HG03565 (cell line): ENCODE results near the gene IL17B.

Source experiments
- ATAC-seq: cut with Tn5 transposase; IDR thresholded peaks from one replicate; pipeline ENCODE4 v1.9.1; 2021; ENCODE audit warnings: mild to moderate bottlenecking, moderate library complexity; ENCODE audit not compliant: unreplicated experiment

Gene IL17B, protein sequence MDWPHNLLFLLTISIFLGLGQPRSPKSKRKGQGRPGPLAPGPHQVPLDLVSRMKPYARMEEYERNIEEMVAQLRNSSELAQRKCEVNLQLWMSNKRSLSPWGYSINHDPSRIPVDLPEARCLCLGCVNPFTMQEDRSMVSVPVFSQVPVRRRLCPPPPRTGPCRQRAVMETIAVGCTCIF

DNA sequence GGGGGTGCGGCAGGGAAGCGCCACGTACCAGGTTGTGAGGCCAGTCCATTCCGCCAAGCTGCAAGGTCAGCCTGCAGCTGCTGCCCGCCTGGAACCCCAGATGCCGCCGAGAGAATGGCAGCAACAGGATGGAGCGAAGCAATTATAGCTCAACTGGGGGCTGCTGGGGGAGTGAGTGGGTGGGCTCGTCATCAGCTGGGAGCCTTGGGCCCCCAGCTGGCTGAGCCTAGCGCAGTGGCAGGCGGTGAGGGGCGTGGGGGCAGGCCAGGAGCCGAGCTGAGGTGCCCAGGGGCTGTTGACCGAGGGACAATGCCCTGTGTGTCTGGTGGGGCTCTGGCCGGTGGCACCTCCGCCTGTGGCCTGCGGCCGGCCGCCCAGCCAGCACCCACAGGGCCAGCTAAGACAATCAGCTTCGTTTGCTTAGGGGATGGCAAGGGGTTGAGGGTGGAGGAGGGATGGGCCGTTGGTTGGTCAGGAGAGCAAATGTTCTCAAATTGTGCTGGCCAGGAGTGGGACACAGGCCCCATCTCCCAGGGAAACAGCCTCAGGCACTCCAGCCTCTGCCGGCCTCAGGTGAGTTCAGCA lies at the start of gene IL17B:
Gene IL17B, minus strand, starts transcription at position 116 of the 585 bp plus-strand sequence. Its CDS starts 67 bp downstream, at position 49.
- no peak for ATAC-seq

DNA sequence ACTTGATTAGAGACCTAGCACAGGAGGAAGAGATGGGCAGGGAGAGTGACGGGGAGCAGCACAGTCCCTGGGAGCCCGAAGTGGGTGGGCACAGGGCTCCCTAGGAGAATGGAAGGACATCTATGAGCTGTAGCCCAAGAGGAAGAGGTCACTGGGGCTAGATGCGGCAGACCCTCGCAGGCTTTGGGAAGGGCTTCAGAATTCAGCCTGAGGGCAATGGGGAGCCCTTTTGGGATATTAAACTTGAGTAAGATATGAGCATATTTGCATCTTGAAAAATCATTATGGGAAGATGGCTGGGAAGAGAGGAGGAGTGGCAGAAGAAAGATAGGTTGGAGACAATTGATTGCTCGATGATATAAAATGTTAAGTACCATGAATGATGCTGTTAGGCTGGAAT lies 48.9 kb upstream of the IL17B start:
- ATAC-seq: no peak

DNA sequence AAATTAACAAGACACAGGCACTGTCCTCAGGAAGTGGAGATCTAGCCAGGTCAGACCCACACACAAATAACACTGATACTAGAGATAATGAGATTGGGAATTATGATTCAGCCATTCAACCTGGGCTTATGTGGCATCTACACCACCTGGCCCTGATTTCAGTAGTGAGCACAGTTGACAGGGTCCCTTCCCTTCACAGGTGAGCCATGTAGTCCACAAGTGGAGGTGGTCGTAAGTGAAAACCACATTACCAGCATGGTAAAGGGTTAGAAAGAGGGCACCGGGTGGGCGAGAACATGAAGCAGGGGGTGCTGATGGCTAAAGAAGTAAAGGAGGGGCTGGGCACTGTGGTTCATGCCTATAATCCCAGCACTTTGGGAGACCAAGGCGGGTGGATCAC lies 48.3 kb upstream of the IL17B start:
- no peak for ATAC-seq

DNA sequence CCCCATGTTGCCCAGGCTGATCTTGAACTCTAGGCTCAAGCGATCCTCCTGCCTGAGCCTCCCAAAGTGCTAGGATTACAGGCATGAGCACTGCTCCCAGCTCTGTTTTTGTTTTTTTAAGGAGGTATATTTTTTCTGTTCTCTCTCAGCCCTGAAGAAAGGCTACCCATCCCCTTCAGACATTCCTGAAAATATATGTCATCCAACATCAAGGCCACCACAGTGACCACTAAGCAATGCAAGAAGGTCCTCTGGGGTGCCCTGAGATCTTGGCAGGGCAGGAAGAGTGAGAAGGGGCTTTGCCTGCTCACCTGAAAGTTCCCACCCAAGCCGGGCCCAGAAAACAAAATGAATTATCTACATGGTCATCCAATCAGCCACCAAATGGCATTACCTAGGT lies 47.8 kb upstream of the IL17B start:
- no peak for ATAC-seq

DNA sequence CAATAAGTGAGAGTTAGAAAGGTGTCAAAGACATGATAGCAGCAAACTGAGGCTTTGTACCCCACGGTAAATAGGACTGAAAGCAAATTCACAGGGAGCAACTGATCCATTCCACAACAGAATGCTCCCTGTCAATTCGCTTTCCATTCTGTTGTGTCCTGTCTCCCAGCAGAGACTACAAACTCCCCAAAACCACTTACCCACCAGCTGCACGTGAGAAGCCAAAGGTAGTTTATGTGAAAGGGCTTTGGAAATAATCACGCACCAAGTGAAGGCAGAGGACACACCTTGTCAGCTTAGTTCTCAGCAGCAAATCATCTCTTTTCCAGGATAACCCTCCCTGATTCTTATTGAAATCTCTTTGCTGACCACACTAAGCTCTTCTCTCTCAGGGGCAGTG lies 46.6 kb upstream of the IL17B start:
- no peak for ATAC-seq

DNA sequence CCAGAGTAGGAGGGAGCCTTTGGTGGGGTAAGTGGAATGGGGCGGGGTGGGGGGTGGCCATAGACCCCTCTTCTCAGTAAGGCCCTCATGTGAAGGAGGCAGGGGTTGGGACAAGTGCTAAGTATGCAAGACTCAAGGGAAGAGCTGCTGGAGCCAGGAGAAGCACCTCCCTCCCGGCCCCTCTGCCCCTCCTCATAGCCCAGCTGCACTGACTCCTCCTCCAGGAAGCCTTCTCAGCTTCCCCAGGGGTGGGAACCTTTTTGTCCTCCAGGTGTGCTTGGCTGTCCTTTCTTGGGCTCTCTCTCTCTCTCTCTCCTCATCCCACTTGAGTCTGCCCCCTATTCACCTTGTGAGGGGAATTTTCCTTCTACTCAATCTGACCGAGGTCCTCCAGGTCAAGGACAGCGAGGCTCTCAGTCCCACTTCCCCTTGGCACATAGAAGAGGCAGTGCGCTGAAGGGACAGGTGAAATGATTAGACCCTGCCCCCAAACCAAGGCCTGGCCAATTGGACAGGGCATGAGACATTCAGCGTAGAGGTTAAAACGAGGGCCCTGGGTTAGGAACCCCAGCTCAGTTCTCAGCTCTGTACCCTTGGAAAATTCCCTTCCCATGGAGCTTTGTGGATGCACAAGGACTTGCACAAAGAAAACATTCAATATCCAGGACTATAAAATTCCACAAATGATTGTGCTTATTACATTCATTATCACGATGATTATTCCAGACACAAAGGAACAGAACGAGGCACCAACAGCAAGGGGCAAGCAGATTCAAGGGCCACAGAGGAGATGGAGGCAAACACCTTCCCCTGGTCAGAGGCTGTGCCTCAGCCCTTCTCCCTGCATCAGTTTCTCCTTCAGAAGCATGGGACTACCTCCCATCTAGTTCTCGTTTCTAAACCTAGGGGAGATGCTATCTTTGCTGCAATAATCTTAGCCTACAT lies 45.6 kb upstream of the IL17B start:
- ATAC-seq: no peak

DNA sequence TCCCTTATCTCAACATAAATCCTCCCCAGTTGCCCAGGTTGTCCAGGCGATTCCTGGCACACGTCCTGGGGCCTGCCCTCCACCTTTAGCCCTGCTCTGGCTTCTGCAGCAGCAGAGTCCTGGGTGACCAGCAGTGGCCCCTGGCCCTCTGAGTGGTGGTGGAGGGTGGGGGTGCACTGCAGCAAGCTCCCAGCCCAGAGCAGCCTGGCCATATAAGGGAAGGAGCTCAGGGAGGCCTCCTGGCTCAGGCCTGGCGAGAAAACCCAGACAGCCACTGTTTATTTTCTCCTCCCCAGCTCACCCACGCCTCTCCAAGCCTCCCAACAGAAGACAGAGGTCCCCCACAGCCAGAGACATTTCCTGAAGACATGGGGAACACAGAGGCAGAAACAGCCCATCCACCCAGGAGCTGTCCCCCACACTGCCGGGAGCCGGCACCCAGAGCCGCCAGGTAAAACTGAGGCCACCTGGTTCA lies 44.7 kb upstream of the IL17B start:
- no peak for ATAC-seq

DNA sequence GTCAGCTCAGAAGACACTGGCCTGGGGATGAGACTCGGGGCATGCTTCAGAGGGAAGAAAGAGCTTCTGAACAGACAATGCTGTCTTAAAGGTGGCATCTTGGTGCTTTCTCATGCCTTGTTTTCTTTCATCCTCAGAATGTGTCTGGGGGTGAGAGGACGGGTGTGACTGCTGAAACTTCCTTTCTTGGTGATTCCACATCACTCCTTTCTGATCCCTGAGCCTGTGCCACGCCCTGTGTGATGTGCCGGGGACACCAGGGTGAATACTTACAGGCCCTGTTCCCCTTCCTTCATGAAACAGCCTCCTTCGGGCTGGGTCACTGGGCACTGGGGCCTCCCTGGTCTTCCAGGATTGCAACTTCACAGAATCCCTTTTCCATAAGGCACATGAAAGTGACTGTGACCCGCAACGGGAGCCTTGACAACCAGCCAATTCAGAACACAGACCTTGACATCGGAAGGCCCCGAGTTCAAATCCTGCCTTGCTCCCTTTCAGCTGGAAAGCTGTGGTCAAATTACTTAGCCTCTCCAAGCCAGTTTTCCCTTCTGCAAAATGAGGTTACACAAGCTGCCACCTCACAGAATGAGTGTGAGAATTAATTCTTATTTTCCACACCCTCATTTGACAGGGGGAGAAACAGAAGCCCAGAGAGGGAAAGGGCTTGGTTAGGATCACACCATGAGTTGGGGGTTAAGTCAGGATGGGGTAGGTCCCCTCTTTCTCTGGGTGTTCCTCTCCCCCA lies 44.1 kb upstream of the IL17B start:
- no peak for ATAC-seq

DNA sequence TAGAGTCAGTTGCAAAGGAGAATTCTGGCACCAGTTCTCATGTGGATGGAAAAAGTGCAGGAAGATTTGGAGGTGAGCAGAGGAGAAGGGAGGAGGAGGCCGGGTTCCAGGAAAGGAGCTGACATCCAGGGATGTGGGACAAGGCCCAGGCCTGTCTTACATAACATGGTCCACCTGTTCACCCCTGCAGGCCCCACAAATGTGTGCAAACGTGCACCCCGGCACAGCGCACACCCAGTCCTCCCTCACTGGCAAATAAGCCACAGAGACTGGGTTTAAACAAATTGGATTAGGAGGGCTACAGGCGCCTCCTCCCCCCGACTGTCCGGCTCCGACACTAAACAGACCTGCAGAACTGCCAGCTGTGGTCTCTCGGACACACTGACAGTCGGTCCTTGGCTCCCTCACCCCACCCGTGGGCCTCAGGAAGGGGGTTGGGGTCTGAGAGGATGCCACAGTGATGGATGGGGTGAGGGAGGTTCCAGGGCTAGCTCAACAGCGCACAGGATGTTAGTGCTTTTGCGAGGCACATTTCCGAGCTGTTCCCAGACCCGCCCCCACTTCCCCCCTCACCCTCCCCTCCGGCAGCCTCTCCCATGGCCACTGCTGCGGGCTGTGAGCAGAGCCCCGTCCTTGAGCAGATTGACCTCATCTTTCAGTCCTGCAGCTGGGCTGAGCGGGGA lies 43.4 kb upstream of the IL17B start:
- ATAC-seq: no peak

DNA sequence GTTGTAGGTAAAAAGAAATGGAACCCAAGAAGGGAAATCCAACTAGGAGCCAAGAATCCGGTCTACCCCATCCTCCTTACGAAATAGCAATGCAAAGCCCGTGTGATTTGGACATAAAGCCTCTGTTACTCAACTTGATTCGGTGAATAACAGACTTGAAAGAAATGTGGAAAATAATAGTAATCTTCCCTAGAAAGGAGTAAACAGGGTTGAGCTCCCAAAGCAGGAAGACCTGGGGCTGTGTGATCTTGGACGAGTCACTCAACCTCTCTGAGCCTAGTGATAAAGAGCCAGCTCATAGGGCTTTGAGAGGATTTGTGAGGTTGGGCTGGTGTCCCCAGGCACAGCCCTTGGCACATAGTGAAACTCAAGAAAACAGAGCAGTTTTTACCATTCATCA lies 42.7 kb upstream of the IL17B start:
- ATAC-seq: no peak

DNA sequence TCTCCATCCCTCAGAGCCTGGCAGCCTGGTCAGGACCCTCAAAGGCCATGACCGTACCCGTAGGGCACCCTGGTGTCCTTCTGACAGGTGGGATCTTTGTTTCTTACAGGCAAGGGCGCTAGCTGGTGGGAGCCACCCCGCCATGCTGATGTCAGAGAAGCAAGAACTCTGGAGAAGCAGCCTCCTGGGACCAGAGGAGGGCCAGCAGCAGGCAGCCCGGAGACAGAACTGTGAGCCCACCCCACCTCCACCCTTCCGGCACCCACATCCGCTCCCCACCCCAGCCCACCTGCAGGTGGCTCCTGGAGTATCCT lies 42.2 kb upstream of the IL17B start:
- no peak for ATAC-seq

DNA sequence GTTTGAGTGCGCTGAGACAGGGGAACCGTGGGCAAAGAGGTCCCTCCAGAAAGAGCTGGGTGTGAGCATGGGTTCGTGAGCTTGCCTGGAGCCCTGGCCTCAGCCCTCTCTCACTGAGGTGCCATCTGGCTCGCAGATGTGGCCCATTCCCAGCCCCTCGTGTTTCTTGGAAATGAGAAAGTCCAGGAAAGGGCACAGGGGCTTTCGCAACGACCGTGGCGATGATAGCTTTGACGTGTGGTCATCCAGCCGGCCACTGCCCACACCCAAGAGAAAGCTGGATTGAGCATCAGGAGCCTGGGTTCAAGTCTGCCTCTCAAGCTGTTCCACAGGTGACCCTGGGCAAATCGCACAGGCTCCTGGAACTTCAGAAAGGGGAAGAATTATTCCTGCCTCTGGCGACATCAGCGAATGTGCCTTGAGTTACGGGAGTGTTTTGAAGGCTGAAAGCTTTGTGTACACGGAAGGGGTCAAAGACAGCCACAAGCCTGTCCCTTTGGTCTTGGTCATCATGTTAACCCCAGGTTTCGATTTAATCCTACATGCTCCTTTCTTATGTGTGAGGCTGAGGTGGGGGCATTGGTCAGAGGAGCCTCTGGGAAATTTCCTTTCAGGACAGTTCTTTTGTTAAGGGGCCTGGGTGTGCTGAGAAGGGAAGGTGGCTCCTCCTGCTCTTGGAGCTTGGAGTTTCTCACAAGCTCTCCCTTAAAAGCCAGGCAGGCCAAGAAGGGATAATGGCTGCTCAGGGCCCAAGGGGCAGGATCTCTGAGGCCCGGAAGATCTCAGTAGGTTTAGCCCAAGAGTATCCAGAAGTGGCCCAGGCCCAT lies 41.7 kb upstream of the IL17B start:
- no peak for ATAC-seq

DNA sequence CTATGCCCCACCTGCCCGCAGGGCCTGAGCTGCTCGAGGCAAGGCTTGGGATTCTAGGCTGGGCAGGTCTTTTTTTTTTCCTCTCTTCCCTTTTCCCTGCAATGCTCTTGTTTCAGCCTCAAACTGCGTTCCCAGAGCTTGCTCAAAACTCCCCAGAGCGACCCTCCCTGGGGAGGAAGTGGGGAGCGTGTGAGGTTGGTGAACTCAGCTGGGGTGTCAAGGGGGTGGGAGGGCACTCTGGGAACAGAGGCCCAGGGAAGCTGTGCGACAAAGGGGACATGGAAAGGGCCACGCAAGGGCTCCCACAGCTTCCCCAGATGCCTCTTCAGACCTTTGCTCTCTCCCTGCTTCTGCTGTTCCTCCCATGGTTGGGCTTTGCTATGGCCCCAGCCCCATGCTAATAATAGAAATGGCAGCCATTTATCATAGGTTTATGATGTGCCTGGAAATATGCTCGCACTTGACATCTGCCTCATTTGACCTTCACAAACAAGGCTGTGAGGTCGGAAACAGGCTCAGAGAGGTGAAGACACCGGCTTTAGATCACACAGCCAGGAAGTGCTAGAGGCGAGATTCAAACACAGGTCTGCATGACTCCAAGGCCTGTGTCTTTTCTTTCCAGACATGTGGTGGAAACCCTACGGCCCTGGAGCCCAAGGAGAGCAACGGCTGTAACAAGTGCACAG lies 40.9 kb upstream of the IL17B start:
- ATAC-seq: no peak

DNA sequence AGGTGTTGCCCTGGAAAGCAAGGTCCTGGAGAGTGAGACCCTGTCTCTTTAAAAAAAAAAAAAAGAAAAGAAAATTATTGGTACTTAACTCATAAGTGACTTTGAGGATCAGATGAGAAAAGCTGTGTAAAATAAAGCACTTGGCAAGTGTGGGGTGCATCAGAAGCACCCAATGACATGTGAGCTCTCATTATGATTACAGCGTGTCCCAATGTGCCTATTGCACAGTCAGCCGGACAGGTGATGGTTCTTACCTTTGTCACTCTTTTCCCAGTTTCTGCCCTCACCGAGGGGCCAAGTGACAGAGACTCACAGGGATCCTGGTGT lies 40.4 kb upstream of the IL17B start:
- no peak for ATAC-seq

DNA sequence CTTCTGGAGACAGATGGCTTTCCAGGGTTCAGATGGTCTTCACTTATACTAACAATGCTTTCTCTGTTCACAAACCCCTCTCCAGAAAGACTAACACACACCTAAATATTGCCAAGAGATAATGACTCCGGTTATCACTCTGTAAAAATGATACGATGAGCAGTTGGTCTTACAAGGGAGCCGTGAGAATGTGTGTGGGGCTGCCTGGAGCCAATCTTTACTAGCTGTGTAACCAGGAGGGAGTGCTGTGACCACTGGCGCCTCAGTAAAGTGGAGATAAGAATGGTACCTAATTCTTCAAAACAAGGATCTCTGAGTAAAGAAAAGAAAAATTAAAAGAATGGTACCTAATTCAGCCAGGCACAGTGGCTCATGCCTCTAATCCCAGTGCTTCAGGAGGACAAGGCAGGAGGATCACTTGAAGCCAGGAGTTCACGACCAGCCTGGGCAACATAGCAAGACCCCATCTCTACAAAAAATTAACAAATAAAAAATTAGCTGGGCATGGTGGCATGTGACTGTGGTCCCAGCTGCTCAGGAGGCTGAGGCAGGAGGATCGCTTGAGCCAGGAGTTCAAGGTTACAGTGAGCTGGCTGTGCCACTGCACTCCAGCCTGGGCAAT lies 39.9 kb upstream of the IL17B start:
- no peak for ATAC-seq

DNA sequence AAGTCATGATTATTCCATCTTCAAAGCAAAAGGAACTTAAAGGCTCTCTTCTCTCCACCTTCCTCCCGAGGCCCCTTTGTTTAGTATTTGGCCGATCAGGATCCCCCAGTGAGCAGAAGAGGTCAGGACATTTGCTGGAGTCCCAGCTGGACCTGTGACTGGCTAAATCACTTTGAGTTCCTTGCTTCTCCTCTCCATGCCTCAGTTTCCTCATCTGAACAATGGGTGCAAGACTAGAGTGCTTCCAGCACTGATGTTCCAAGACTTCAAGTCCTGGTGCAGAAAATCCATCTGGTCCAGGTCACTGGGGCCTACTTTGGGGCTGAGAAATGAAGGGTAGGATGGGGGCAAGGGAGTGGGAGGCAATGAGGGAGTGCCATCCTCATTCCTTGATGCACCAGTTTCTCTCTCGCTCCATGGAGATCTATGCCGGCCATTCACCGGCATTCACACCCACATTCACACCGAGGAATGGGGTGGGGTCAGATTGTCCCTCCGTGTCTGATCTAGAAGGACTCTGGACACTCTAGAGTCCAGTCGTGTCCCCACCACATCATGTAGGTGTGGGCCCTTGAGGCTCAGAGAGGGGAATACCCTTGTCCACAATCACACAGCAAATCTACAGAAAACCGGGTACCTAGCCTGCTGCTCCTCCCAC lies 38.7 kb upstream of the IL17B start:
- ATAC-seq: no peak

DNA sequence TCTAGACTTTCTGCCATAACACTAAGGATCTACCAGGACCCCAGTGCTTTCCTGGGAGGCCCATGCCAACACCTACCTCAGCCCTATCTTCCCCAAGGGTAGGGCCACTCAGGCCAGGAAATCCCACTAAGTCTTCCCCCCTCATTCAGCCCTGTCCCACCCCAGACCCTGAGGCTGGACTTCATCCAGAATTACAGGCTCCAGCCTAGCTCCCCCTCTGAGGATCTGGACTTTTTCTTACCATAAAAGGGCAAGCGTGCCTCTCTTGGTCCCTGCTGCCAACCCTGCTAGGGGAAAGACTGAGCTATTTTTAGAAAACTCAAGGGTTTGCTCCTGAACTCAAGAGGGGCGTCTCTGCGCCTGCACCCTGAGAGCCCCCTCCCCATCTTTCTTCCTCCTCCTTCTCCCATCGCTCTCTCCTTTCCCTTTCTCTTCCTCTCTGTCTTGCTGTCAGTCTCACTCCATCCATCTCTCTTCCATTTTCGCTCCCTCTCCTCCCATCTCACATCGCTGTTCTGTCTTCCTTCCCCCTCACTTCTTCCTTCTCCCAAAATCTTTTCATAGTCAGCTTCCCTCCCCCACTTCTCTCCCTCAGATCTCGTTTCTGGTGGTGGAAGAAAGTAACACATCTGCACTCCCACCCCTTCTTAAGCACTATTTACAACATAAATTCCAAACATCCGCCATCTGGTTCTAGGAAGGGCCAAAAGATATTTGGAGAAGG lies 38.1 kb upstream of the IL17B start:
- ATAC-seq: no peak
